ENCODE results near the gene AFP. TPM values are rescaled to one million over a fixed set of nuclear protein-coding genes. Genes with fewer than 3 reads are reported as not detected.

Gene AFP
- total and polyA plus RNA-seq, 2 of the 4 experiments (the other 2 are of a cell fraction): 0.87 to 1.3 TPM

GRCh38 chr4:73481358-73481757, 45.3 kb downstream of the AFP start, which contains the start of gene AFM:
AFM (plus strand) TSS chr4:73481745; CDS start chr4:73481776, 31 bp downstream.
- Histone ChIP-seq H4K8ac (ENCODE audit: low read depth in 2 of 2, low read length in 2 of 2) (no peak within 1 kb of the TSS), H3K27me3 (ENCODE audit: control insufficient read depth, insufficient read depth, low read length) (peaks cover 2% of the 10 kb centered on the region), H3K36me3 (ENCODE audit: control insufficient read depth, insufficient read depth, low read length) (no peaks in the 10 kb centered on the region), H2BK5ac (ENCODE audit: low read depth, low read length, poor library complexity, severe bottlenecking) (no peak within 1 kb of the TSS), H3K9me1 (ENCODE audit: insufficient read depth, low read length) (no peaks in the 10 kb centered on the region), H3K4me3 (ENCODE audit: insufficient read depth, low read depth, low read length) (no peak within 1 kb of the TSS), H2BK120ac (ENCODE audit: low read depth, low read length) (no peak within 1 kb of the TSS), H3K27ac (ENCODE audit: insufficient read depth, low read length) (no peak within 1 kb of the TSS), H2AK9ac (replicated peaks; ENCODE audit: low read depth, low read length, poor library complexity) (no peak within 1 kb of the TSS), H4K91ac (ENCODE audit: insufficient read depth, low read depth, low read length) (no peak within 1 kb of the TSS), H2BK20ac (ENCODE audit: low read depth, low read length) (no peak within 1 kb of the TSS), H2AK5ac (ENCODE audit: low read depth, low read length) (no peak within 1 kb of the TSS), H3K4me2 (ENCODE audit: low read depth, low read length) (no peak within 1 kb of the TSS), H2BK15ac (ENCODE audit: low read depth, low read length) (no peak within 1 kb of the TSS), H3K9ac (ENCODE audit: low read depth, low read length) (no peak within 1 kb of the TSS), H3K9me3 (ENCODE audit: control insufficient read depth, insufficient read depth, low read length) (no peaks in the 10 kb centered on the region), H3K14ac (replicated peaks; ENCODE audit: low read depth, low read length) (no peak within 1 kb of the TSS), H2AFZ (replicated peaks; ENCODE audit: low read length, poor library complexity) (no peak within 1 kb of the TSS), H3K23ac (ENCODE audit: low read depth, low read length) (no peak within 1 kb of the TSS), H3K4ac (ENCODE audit: low read depth, low read length) (no peak within 1 kb of the TSS), H3K18ac (ENCODE audit: low read depth, low read length) (no peak within 1 kb of the TSS), H4K5ac (ENCODE audit: low read depth, low read length) (no peak within 1 kb of the TSS), H3K4me1 (ENCODE audit: control insufficient read depth, insufficient read depth, low read length) (no peaks in the 10 kb centered on the region), H3K56ac (ENCODE audit: extremely low read depth, insufficient read depth, low read length) (no peak within 1 kb of the TSS), H3K79me1 (ENCODE audit: low read depth in 1 of 2, low read length in 2 of 2) (no peaks in the 10 kb centered on the region), H4K20me1 (ENCODE audit: insufficient read depth, low read length) (no peaks in the 10 kb centered on the region)
- TF ChIP-seq MXI1 (IDR thresholded peaks at IDR 0.05; ENCODE audit: borderline replicate concordance, low read depth, low read length) (no peak), USF2 (IDR thresholded peaks at IDR 0.05; ENCODE audit: low read depth, low read length) (no peak), BHLHE40 (IDR thresholded peaks at IDR 0.05; ENCODE audit: low read depth, low read length) (no peak), MAFK (IDR thresholded peaks at IDR 0.05; ENCODE audit: low read depth, low read length) (no peak), FOS (IDR thresholded peaks at IDR 0.05; ENCODE audit: low read depth, low read length) (no peak), NFE2L2 (IDR thresholded peaks at IDR 0.05; ENCODE audit: low read depth, low read length) (no peak), RFX5 (IDR thresholded peaks at IDR 0.05; ENCODE audit: low read depth, low read length) (no peak), CHD1 (IDR thresholded peaks at IDR 0.05; ENCODE audit: low read depth, low read length) (no peak), RCOR1 (IDR thresholded peaks at IDR 0.05; ENCODE audit: insufficient replicate concordance, low read length) (no peak)
- TF ChIP-seq, protein P1, sequence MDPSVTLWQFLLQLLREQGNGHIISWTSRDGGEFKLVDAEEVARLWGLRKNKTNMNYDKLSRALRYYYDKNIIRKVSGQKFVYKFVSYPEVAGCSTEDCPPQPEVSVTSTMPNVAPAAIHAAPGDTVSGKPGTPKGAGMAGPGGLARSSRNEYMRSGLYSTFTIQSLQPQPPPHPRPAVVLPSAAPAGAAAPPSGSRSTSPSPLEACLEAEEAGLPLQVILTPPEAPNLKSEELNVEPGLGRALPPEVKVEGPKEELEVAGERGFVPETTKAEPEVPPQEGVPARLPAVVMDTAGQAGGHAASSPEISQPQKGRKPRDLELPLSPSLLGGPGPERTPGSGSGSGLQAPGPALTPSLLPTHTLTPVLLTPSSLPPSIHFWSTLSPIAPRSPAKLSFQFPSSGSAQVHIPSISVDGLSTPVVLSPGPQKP (IDR thresholded peaks at IDR 0.05; ENCODE audit: borderline replicate concordance, low read depth, low read length): no peak
- intact Hi-C loops (cut with micrococcal nuclease) (loop anchor here (2.0 kb wide), 1 partner anchor 17 kb away; no protein-coding TSS in a partner anchor), in situ Hi-C loops (cut with MboI; ENCODE audit: low sequenced_read_pairs) (no loop called here), dilution Hi-C loops (cut with HindIII; ENCODE audit: low sequenced_read_pairs, unreplicated experiment) (no loop called here)
- DNase-seq (no peak), ATAC-seq (ENCODE audit: low read depth) (no peak)
- CTCF ChIA-PET: no interaction called here
- POLR2A ChIA-PET (ENCODE audit: unreplicated experiment): no interaction called here
- no CpG with 5 or more reads among the region's 2 CpGs for WGBS, 2 experiments (ENCODE audit: extremely low coverage in 2 of 2, insufficient read length in 1 of 2)
- no TSS peak for BruUV-seq (replicated peaks)
